GM12872 (cell line): ENCODE data around the gene MRPL46.

Source experiments
- CTCF ChIP-seq: IDR thresholded peaks from 3 replicates; pipeline ENCODE4 v1.5.1; 2011; ENCODE audit warnings: low read depth, mild to moderate bottlenecking, low read length, moderate library complexity; ENCODE audit not compliant: insufficient read depth

Gene MRPL46

DNA sequence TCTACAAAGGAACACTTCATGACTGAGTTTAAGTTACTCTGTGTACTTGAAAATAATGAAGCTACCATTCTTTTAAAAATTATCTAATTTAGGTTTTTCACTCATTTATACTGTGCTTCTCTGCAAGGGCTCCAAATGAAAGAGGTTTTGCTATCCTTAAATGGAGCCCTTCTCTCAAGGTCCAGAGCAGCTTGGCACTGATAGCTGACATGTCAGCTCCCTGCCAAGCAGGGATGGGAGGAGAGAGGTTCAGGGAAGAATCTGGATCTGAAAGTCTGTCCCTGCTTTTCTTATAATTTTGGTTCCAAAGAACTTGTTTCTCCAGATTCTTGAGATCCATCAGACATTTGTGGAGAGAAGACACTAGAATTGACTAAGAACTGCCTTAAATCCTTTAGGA lies 39.4 kb upstream of the MRPL46 start:
- no peak for TF ChIP-seq CTCF

DNA sequence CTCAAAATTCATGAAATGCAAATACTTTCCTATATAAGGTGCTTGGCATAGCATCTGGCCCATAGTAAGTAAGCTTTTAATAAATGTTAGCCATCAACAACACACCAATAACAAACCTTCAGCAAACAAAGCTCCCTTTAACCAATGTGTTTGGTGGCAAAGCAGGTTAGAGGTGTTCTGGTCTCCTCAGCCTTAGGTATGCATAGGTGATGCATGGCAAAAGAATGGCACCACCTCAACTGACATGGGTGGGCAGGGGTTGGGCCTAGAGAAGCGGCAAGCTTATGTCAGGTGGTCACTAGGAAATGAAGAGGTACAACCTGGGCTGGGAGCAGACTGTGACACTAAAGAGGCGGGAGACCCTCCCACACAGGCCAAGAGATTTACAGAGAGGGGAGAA lies 38.5 kb upstream of the MRPL46 start:
- TF ChIP-seq CTCF: no peak

DNA sequence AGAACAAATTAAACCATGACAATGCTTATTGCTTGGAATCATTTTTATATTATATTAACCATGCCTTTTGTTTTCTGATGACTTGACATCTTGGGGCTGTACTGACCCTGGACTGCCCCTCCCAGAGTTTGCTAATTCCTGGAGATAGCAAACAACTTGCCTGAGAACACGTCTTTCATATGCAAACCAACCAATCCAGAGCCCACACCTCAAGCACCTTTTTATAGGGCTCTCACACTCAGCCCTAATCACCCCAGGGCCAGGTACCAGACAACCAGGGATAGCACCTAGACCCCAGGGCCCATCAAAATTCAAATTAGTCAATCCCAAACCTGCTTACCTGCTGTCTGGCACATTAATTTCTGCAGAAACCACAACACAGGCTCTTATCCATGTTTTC lies 37.3 kb upstream of the MRPL46 start:
- TF ChIP-seq CTCF: no peak

- TF ChIP-seq CTCF: no peak
These were observed 31.8 kb upstream of the MRPL46 start for GRCh38 chr15:88498996-88499395.

- no peak for TF ChIP-seq CTCF
These were observed 30.0 kb upstream of the MRPL46 start for GRCh38 chr15:88497109-88497765.

DNA sequence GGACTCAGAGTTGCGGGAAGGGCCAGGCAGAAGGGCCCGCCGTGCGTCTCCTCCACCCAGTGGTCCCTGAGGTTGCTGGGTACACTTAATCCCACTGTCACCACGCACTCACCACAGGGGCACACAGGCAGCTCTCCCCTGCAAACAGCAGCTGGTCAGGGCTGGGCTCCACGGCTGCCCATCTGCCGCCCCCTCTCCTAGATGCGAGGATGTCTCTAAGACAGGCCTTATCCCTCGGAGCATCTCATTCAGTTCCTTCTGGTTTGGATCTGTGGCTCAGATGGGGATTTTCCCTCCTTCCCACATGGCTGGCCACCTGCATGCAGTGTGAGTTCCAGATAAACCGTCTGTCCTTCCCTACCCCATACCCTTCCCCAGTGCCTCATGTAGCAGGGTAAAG lies 26.7 kb upstream of the MRPL46 start:
- no peak for TF ChIP-seq CTCF

DNA sequence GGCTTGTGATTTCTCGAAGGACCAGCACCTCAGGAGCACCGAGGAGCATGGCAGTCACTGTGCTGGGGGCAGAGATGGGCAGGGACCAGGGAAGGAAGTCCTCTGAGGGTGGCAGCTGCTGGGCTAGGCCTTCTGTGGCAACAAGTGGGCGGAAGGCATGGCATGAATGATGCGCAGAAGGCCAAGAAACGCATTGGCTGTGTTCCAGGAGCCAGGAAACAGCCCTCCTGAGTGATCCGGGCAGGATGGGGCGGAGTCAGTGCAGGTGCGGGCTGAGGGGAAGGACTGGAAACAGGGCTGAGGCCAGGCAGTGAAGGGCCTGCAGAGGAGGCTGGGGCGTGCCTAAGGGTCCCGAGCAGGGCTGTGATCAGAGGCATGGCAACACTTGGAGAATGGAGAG lies 24.0 kb upstream of the MRPL46 start:
- TF ChIP-seq CTCF: no peak
